Pancreas (tissue), 10 donors: ENCODE data around the gene PARG. TPM values are rescaled to one million over a fixed set of nuclear protein-coding genes. Genes with fewer than 3 reads are reported as not detected.

Experiments used
- ATAC-seq, 4 donors: fragments of 200-7000 bp; cut with Tn5 transposase; one replicate each; pipeline versions ENCODE4 v1.8.0 to v1.9.1; 2020; ENCODE audit warnings: mild to moderate bottlenecking in 4 of 4, moderate library complexity in 4 of 4
- DNase-seq, 6 donors: peaks; one replicate each; pipeline ENCODE4 v3.0.0-alpha.2; 2020
- FAIRE-seq: peaks from 2 replicates; lab custom pipeline; 2012; peaks lifted over from hg19 to GRCh38; lab: Jason Lieb, UNC
- H3K27ac ChIP-seq, 4 donors: fragments of 200-600 bp; sonication (generic); 1 replicate in 3 of 4; 2 replicates in 1 of 4; pipeline versions ENCODE4 v1.5.0 to v1.8.0; 2020
- H3K27me3 ChIP-seq, 4 donors: fragments of 200-600 bp; one replicate each; pipeline ENCODE4 v1.8.0; 2021
- H3K36me3 ChIP-seq, 3 donors: fragments of 200-600 bp; sonication (generic) in 1 of 3; one replicate each; pipeline versions ENCODE4 v1.5.0 to v1.8.0; 2020 to 2021
- H3K4me1 ChIP-seq, 3 donors: fragments of 200-600 bp; one replicate each; pipeline ENCODE4 v1.8.0; 2021
- H3K4me3 ChIP-seq, 4 donors: fragments of 200-600 bp; sonication (generic) in 2 of 4; one replicate each; pipeline versions ENCODE4 v1.5.0 to v1.8.0; 2020 to 2021
- H3K9me3 ChIP-seq, 4 donors: fragments of 200-600 bp; one replicate each; pipeline ENCODE4 v1.8.0; 2021
- CTCF ChIP-seq, 4 donors: fragments of 200-600 bp; sonication (generic) in 3 of 4; IDR thresholded peaks; one replicate each; pipeline versions ENCODE4 v1.5.0 to v1.8.0; 2021; ENCODE audit warnings: antibody characterized with exemption in 4 of 4
- WGBS, 2 donors: extraction: QIAGEN DNeasy Blood & Tissue Kit; methylation state at CpG; one replicate each; pipeline ENCODE4 v1.1.7; 2013; 5-methylcytosine and 5-hydroxymethylcytosine counted together
- intact Hi-C, 3 donors: fragments of 100-400 bp; cut with DNase I; formaldehyde crosslinking; loops; one replicate each; pipeline versions ENCODE4 v1.11.1 to v1.14.2; 2022
- polyA plus RNA-seq, 2 donors: library from polyadenylated mRNA; stranded (reverse); fragments of 200-250 nt; gene quantifications; one replicate each; pipeline ENCODE4 v1.2.3, GENCODE V29; 2013
- total RNA-seq, 6 donors: library from RNA; stranded (reverse); fragmentation: NEBNext Ultra II Directional in 4 of 6; extraction: Animal tissue kit (Norgen Biotek cat#: 25700) in 4 of 6; gene quantifications; one replicate each; pipeline versions ENCODE4 v1.2.1 to v1.2.4, GENCODE V29; 2021 to 2023
- donor health status: healthy with polysubstance abuse.
- donor health status: DM: no; HTN: no; CAD: no; lungs with moderate emphysema.
- donor health status: DM: no; HTN: no; CAD: no.
- donor health status: control.
- donor health status: control.
- donor health status: Bipolar disorder and iron deficiency.
- donor health status: DM: yes; HTN: yes; CAD: no.
- donor health status: DM: no; HTN: no; CAD: no.
- donor health status: DM: no; HTN: no; CAD: no.
- donor health status: DM: yes; HTN: yes; CAD: no.

Gene PARG
- total and polyA plus RNA-seq, 8 donors: 3.1 to 14.9 (median 8.9) TPM

- ATAC-seq: no peak
- FAIRE-seq: no peak
- WGBS, 2 donors: 81 to 88% methylated on average over 2 of the region's 2 CpGs
- Histone ChIP-seq H3K4me3 (no peak overlapping the region), H3K4me1 (no peaks in the 10 kb centered on the region), H3K27ac (no peak overlapping the region), H3K27me3 (no peaks in the 10 kb centered on the region), H3K36me3 (no peaks in the 10 kb centered on the region), H3K9me3 (no peaks in the 10 kb centered on the region)
- no peak for DNase-seq
- intact Hi-C loops: no loop called here
- no peak for TF ChIP-seq CTCF (IDR thresholded peaks at IDR 0.05)
Observed at GRCh38 chr10:49803988-49804387, 137.8 kb downstream of the PARG start.

GRCh38 chr10:49798275-49798674, 143.6 kb downstream of the PARG start:
- FAIRE-seq: no peak
- intact Hi-C loops: no loop called here
- WGBS, 2 donors: 65% methylated on average over 4 of the region's 4 CpGs
- Histone ChIP-seq H3K27me3 (no peaks in the 10 kb centered on the region), H3K27ac (no peak overlapping the region), H3K36me3 (no peaks in the 10 kb centered on the region), H3K9me3 (no peaks in the 10 kb centered on the region), H3K4me1 (no peaks in the 10 kb centered on the region), H3K4me3 (no peak overlapping the region)
- DNase-seq: no peak
- no peak for TF ChIP-seq CTCF (IDR thresholded peaks at IDR 0.05)
- no peak for ATAC-seq

- no peaks in the 10 kb centered on the region for H3K27me3 ChIP-seq
- no peak for TF ChIP-seq CTCF (IDR thresholded peaks at IDR 0.05)
- no peak for FAIRE-seq
- no peak overlapping the region for H3K27ac ChIP-seq
- H3K4me3 ChIP-seq: no peak overlapping the region
- intact Hi-C loops: no loop called here
- H3K9me3 ChIP-seq: no peaks in the 10 kb centered on the region
- WGBS, 2 donors: 68 to 74% methylated on average over 5 of the region's 5 CpGs
- no peaks in the 10 kb centered on the region for H3K36me3 ChIP-seq
- no peak for ATAC-seq
- H3K4me1 ChIP-seq: no peaks in the 10 kb centered on the region
- DNase-seq: no peak
Observed at GRCh38 chr10:49791100-49791499, 150.7 kb downstream of the PARG start.

- Histone ChIP-seq H3K4me3 (no peak overlapping the region), H3K36me3 (no peaks in the 10 kb centered on the region), H3K27ac (no peak overlapping the region), H3K27me3 (no peaks in the 10 kb centered on the region), H3K9me3 (no peaks in the 10 kb centered on the region), H3K4me1 (no peaks in the 10 kb centered on the region)
- no peak for TF ChIP-seq CTCF (IDR thresholded peaks at IDR 0.05)
- ATAC-seq (no peak), FAIRE-seq (no peak), DNase-seq (no peak)
- intact Hi-C loops: no loop called here
- WGBS, 2 donors: 48 to 55% methylated on average over 8 of the region's 8 CpGs
Observed at GRCh38 chr10:49784681-49785080, 157.1 kb downstream of the PARG start.

GRCh38 chr10:49783645-49784044, 158.2 kb downstream of the PARG start:
- Histone ChIP-seq H3K27me3 (no peaks in the 10 kb centered on the region), H3K9me3 (no peaks in the 10 kb centered on the region), H3K36me3 (no peaks in the 10 kb centered on the region), H3K27ac (no peak overlapping the region), H3K4me3 (no peak overlapping the region), H3K4me1 (no peaks in the 10 kb centered on the region)
- WGBS, 2 donors: 40 to 46% methylated on average over 5 of the region's 5 CpGs
- no peak for FAIRE-seq
- intact Hi-C loops: no loop called here
- ATAC-seq: no peak
- TF ChIP-seq CTCF (IDR thresholded peaks at IDR 0.05): no peak
- DNase-seq: no peak
